ENCODE data around the gene RPL36. TPM values are rescaled to one million over a fixed set of nuclear protein-coding genes. Genes with fewer than 3 reads are reported as not detected.

RPL36 gene
- 801 TPM for total RNA-seq

- DNase-seq (ENCODE audit: low read depth in 2 of 3, low spot score in 2 of 3) = peak; percentile 96 to 99 (median 98)
Observed at GRCh38 chr19:5690125-5690954, at the start of gene RPL36. RPL36 (plus strand) TSS chr19:5690295; CDS start chr19:5690508, 213 bp downstream.

- no peak for DNase-seq (ENCODE audit: low read depth in 2 of 3, low spot score in 2 of 3)
Observed at GRCh38 chr19:5641171-5641570, 48.9 kb upstream of the RPL36 start.

GRCh38 chr19:5642204-5642603, 47.9 kb upstream of the RPL36 start:
- DNase-seq (ENCODE audit: low read depth in 2 of 3, low spot score in 2 of 3) = no peak

GRCh38 chr19:5643060-5643459, 47.0 kb upstream of the RPL36 start:
- no peak for DNase-seq (ENCODE audit: low read depth in 2 of 3, low spot score in 2 of 3)

DNA sequence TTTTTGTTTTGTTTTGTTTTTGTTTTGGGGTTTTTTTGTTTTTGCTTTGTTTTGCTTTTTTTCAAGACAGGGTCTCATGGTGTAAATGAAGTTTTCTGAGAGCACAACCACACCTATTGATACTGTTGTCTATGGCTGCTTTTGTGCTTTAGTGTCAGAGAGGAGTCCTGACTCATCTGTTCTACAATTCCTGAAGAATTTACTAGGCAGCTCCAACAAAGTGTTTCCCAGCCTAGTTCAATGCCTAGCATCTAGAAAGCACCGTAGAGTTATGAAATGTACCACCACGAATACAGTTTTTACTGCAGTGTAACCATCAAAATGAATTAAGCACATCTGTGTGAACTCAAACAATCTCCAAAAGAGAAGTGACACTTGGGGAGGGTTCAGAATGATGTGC, 46.1 kb upstream of the RPL36 start:
- no peak for DNase-seq (ENCODE audit: low read depth in 2 of 3, low spot score in 2 of 3)

DNA sequence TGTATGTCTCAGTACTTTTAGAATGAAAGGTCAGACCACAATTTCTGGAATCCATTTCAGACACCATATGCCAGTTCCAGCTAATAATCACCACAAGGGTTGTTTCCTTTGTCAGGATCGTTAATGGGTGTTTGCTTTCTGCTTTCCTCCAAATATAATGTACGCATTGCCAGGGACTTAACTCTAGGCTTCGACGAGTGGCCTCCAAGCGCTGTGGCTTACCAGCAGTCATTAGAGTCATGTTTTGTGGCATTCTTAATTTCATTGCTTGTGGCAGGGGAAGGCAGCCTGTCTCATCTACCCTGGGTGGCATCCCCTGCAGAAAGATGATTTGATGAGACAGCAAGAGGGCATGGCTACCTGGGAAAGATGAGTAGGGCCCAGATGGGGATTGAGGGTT, 44.7 kb upstream of the RPL36 start:
- DNase-seq (ENCODE audit: low read depth in 2 of 3, low spot score in 2 of 3) = no peak

- no peak for DNase-seq (ENCODE audit: low read depth in 2 of 3, low spot score in 2 of 3)
Observed at GRCh38 chr19:5646703-5647102, 43.4 kb upstream of the RPL36 start.

DNA sequence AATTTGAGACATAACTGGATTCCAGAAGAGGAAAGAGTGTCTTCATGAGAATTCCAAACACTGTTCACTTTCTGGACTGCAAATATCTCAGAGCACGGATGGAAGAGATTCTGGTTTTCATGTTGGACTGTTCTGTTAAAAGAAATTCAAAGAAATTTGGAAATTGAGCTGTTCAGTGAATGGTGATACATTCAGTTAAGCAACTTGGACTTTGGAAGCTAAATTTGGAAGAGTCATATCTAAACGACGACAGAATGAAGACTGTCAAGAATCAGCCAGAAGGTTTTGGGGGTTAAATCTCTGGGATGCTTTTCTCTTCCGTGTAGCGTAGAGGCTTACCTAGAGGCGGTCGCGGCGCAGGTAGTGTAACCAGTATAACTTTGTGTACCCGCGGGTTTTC, 41.6 kb upstream of the RPL36 start:
- DNase-seq (ENCODE audit: low read depth in 2 of 3, low spot score in 2 of 3) = no peak

- DNase-seq (ENCODE audit: low read depth in 2 of 3, low spot score in 2 of 3) = no peak
Observed at GRCh38 chr19:5651361-5651760, 38.7 kb upstream of the RPL36 start.

GRCh38 chr19:5652261-5652660, 37.8 kb upstream of the RPL36 start:
- no peak for DNase-seq (ENCODE audit: low read depth in 2 of 3, low spot score in 2 of 3)

DNA sequence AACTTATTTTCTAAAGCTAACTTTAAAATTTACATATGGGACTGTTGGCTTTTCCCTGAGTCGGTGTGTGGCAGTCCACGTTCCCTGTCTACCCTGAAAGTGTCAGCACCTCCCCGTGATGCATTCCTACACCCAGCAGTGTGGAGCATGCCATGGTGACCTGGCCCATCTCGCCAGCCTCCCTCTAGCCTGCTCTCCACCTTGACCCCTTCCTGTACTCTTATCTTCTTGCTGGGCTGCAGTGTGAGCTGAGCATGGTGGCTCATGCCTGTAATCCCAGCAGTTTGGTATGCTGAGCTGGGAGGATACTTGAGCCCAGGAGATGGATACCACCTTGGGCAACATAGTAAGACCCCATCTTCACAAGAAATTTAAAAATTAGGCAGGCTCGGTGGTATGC, 35.2 kb upstream of the RPL36 start:
- no peak for DNase-seq (ENCODE audit: low read depth in 2 of 3, low spot score in 2 of 3)

- no peak for DNase-seq (ENCODE audit: low read depth in 2 of 3, low spot score in 2 of 3)
Observed at GRCh38 chr19:5655412-5655811, 34.7 kb upstream of the RPL36 start.

DNA sequence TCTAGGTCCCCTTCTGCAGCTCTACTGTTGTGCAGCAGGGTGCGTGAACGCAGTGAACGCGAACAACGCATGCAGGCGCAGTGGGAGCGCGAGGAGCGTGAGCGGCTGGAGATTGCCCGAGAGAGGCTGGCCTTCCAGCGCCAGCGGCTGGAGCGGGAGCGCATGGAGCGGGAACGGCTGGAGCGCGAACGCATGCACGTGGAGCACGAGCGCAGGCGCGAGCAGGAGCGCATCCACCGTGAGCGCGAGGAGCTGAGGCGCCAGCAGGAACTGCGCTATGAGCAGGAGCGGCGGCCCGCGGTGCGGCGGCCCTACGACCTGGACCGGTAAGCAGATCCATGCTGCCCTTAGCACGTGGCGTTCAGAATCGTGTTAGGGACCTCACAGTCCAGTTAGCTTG, 28.6 kb upstream of the RPL36 start:
- no peak for DNase-seq (ENCODE audit: low read depth in 2 of 3, low spot score in 2 of 3)

- DNase-seq (ENCODE audit: low read depth in 2 of 3, low spot score in 2 of 3) = no peak
Observed at GRCh38 chr19:5663904-5664303, 26.2 kb upstream of the RPL36 start.

- no peak for DNase-seq (ENCODE audit: low read depth in 2 of 3, low spot score in 2 of 3)
Observed at GRCh38 chr19:5664515-5664914, 25.6 kb upstream of the RPL36 start.

DNA sequence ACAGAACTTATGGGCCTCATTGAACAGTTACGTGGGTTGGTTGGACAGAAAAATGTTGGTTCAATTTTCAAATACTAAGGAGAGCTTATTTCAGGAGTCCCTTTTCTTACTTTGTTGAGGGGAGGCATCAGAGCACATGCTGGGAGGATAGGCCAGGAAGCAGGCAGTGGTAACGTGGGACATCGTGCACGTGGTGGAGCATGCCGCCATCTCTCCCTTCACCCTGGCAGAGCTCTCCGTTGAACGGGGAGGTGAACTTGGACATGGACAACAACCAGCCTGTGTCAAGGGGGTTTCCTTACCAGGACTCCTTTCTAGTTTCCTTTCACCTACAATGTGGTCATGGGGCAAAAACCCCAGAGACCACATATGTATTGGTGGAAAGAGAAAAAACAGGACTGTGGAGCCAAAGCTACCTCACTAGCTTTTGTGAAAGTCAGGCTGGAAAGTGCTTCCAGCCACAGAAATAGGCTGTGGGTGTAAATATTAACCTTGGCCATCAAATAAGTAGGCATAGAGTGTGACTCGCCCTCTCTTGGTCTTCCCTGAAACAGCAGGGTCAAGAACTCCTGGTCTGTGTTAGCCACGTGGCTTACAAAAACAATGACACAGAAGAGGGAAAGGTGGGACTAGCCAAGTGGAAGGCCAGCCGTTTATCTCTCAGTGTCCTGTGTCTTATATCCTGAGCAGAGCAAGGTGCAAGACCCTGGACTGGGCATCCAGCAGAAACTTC, 24.1 kb upstream of the RPL36 start:
- DNase-seq (ENCODE audit: low read depth in 2 of 3, low spot score in 2 of 3) = no peak

GRCh38 chr19:5666921-5667610, 23.0 kb upstream of the RPL36 start:
- DNase-seq (ENCODE audit: low read depth in 2 of 3, low spot score in 2 of 3) = no peak

GRCh38 chr19:5667751-5668271, 22.3 kb upstream of the RPL36 start:
- no peak for DNase-seq (ENCODE audit: low read depth in 2 of 3, low spot score in 2 of 3)

DNA sequence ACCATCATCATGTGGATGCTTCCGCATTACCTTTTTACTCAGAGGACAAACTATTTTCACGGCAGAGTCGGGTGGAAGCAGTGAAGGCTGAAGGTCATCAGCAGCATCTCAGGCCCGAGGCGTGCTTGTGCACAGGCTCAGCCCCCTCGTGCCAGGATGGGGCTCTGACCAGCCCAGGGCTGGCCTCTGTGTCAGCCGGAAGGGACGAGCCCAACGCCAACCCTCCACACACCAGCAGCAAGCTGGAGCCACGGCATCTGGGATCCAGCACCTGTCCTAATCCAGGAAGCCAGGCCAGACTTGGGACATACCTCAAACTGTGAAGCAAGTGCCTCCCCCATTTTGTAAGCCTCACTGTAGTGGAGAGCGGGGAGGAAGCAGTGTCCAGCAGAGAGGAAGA, 20.9 kb upstream of the RPL36 start:
- DNase-seq (ENCODE audit: low read depth in 2 of 3, low spot score in 2 of 3) = no peak

DNA sequence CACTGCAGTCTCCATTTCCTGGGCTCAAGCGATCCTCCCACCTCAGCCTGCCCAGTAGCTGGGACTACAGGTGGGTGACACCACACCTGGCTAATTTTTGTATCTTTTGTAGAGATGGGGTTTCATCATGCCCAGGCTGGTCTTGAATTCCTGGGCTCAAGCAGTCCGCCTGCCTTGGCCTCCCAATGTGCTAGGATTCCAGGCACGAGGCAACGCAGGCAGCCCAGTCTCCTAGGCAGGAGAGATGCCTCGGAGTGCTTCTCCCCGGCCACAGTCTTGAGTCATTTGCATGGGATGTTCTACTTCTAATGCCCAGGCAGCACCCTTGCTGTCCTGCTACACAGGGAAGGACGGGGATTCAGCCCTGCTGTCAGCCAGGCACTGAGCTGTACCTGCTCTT, 18.5 kb upstream of the RPL36 start:
- no peak for DNase-seq (ENCODE audit: low read depth in 2 of 3, low spot score in 2 of 3)

- DNase-seq (ENCODE audit: low read depth in 2 of 3, low spot score in 2 of 3) = no peak
Observed at GRCh38 chr19:5672708-5673459, 17.2 kb upstream of the RPL36 start.

All from hematopoietic multipotent progenitor cell (in vitro differentiated cells).